ENCODE results near the gene PRDM4.
A peak's percentile ranks its signal among the peaks of the same experiment; 100 is the strongest.
"Not testable (repeated sequence)": the region's sequence is repeated elsewhere in the genome, so short reads cannot be mapped to it uniquely, and the experiment has no call there.

Gene PRDM4

GRCh38 chr12:107765316-107765715 is 4.4 kb upstream of the PRDM4 start:
- no peak for DNase-seq

GRCh38 chr12:107764626-107765025 is 3.7 kb upstream of the PRDM4 start:
- no peak for DNase-seq

GRCh38 chr12:107762874-107763273 is 1.9 kb upstream of the PRDM4 start:
- no peak for DNase-seq

- peak; percentile 27 for DNase-seq
Observed at GRCh38 chr12:107761502-107761904, 566 bp upstream of the PRDM4 start.

- peak; percentile 43 for DNase-seq
Observed at GRCh38 chr12:107760207-107760808, 629 bp downstream of the PRDM4 start.

GRCh38 chr12:107759410-107759809 is 1.5 kb downstream of the PRDM4 start:
- peak; percentile 11 for DNase-seq

- DNase-seq: no peak
Observed at GRCh38 chr12:107749083-107749482, 11.9 kb downstream of the PRDM4 start.

- DNase-seq: no peak
Observed at GRCh38 chr12:107748472-107748871, 12.5 kb downstream of the PRDM4 start.

GRCh38 chr12:107736914-107737313 is 24.0 kb downstream of the PRDM4 start:
- DNase-seq: no peak

GRCh38 chr12:107735763-107736162 is 25.2 kb downstream of the PRDM4 start:
- DNase-seq: no peak

- DNase-seq: no peak
Observed at GRCh38 chr12:107734139-107734538, 26.8 kb downstream of the PRDM4 start.

GRCh38 chr12:107732365-107732764 is 28.6 kb downstream of the PRDM4 start:
- no peak for DNase-seq

GRCh38 chr12:107731366-107731765 is 29.6 kb downstream of the PRDM4 start:
- no peak for DNase-seq

GRCh38 chr12:107730618-107731341 is 30.2 kb downstream of the PRDM4 start:
- no peak for DNase-seq

GRCh38 chr12:107727742-107728141 is 33.2 kb downstream of the PRDM4 start:
- DNase-seq: not testable (repeated sequence)

- DNase-seq: not testable (repeated sequence)
Observed at GRCh38 chr12:107727327-107727726, 33.6 kb downstream of the PRDM4 start.

- DNase-seq: no peak
Observed at GRCh38 chr12:107718606-107719005, 42.3 kb downstream of the PRDM4 start.

GRCh38 chr12:107715780-107716179 is 45.2 kb downstream of the PRDM4 start:
- DNase-seq: no peak

- DNase-seq: not testable (repeated sequence)
Observed at GRCh38 chr12:107705522-107705921, 55.4 kb downstream of the PRDM4 start.

GRCh38 chr12:107704041-107704440 is 56.9 kb downstream of the PRDM4 start:
- DNase-seq: no peak

GRCh38 chr12:107702106-107702505 is 58.8 kb downstream of the PRDM4 start:
- no peak for DNase-seq

GRCh38 chr12:107695772-107696171 is 65.2 kb downstream of the PRDM4 start:
- not testable (repeated sequence) for DNase-seq

- peak; percentile 97 for DNase-seq
Observed at GRCh38 chr12:107685360-107686248, 75.3 kb downstream of the PRDM4 start, which contains the start of gene PWP1. Gene PWP1 (plus strand): TSS chr12:107685799. CDS start chr12:107685900, 101 bp downstream.

All from CD4-positive, alpha-beta T cell treated with Interleukin-17A for 4 hours (primary cell).